Measurements from ENCODE around the gene DPT. TPM values are rescaled to one million over a fixed set of nuclear protein-coding genes. Genes with fewer than 3 reads are reported as not detected.

Gene DPT
- total and polyA plus RNA-seq, 10 of the 15 experiments (the other 5 are each of a cell fraction or from before 2014, with no cell fraction given) = 0.05 to 0.10 TPM; not detected in 8

GRCh38 chr1:168725831-168726230 is 3.2 kb downstream of the DPT start (continued):
- TF ChIP-seq RAD51 (IDR thresholded peaks at IDR 0.05) (no peak), SPI1 (IDR thresholded peaks at IDR 0.05; ENCODE audit: borderline replicate concordance, insufficient read depth, low read depth, low read length) (no peak)

DNA sequence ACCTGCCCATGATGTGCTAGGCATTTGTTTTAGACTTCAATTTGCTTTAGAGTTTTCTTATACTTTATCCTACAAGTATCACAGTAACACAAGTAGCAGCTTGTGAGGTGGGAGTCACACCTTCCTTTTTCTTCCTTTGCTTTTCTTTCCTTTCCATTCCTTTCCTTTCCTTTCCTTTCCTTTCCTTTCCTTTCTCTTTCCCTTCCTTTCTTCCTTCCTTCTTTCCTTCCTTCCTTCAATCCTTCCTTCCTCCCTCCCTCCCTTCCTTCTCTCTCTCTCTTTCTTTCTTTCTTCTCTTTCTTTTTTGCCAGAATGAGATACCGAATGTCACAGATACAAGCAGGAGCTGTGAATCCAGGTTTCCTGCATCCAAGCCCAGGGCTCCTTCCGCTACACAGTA is 3.9 kb downstream of the DPT start:
- CTCF ChIA-PET = interaction anchor here (0.9 to 2.0 kb wide), 2 partner anchors 11 to 286 kb away, joined by 3 to 5 read pairs; no protein-coding TSS in a partner anchor
- FAIRE-seq = no peak
- H3K9me3 ChIP-seq (replicated peaks; ENCODE audit: control insufficient read depth, insufficient read depth, low read length) = no peaks in the 10 kb centered on the region
- ATAC-seq = no peak
- SMC1A ChIA-PET (ENCODE audit: uncharacterized antibody, unreplicated experiment) = interaction anchor here (0.7 to 1.6 kb wide), 3 partner anchors 82 to 623 kb away, joined by 3 to 4 read pairs (median 3); no protein-coding TSS in a partner anchor
- H3K4me3 ChIP-seq = no peak overlapping the region
- peaks cover 3% of the 10 kb centered on the region for H3K4me1 ChIP-seq (ENCODE audit: control insufficient read depth, insufficient read depth, low read length)
- no TSS peak for BruUV-seq (replicated peaks)
- H3K4me2 ChIP-seq (ENCODE audit: control insufficient read depth, insufficient read depth) = no peak overlapping the region
- H3K9ac ChIP-seq (ENCODE audit: control insufficient read depth, insufficient read depth, low read length) = no peak overlapping the region
- intact Hi-C loops (cut with micrococcal nuclease; ENCODE audit: unreplicated experiment) (no loop called here), in situ Hi-C loops (cut with MboI) (no loop called here)
- TF ChIP-seq SREBF2 (IDR thresholded peaks at IDR 0.05; ENCODE audit: low read length) = no peak
- no peak overlapping the region for H2AFZ ChIP-seq (ENCODE audit: control insufficient read depth, low read depth, low read length)
- H3K36me3 ChIP-seq (ENCODE audit: control insufficient read depth in 2 of 2, insufficient read depth in 2 of 2, low read length in 1 of 2) = no peaks in the 10 kb centered on the region
- H3K27me3 ChIP-seq (replicated peaks in 1 of 2; ENCODE audit: control insufficient read depth in 2 of 2, insufficient read depth in 2 of 2, low read length in 1 of 2) = no peaks in the 10 kb centered on the region; a peak in 2 of 4 replicates
- no peak for DNase-seq (ENCODE audit: low read depth, low spot score)
- no peaks in the 10 kb centered on the region for H4K20me1 ChIP-seq (ENCODE audit: control insufficient read depth, insufficient read depth)
- no peak overlapping the region for H3K27ac ChIP-seq (ENCODE audit: control insufficient read depth, insufficient read depth)
- RAD21 ChIA-PET (ENCODE audit: unreplicated experiment) = no interaction called here
- H3K79me2 ChIP-seq (ENCODE audit: control insufficient read depth, insufficient read depth, low read length) = no peaks in the 10 kb centered on the region
- 61% methylated on average over 2 of the region's 2 CpGs for WGBS (ENCODE audit: insufficient coverage, insufficient replicate concordance, low lambda C conversion rate, missing lambda C conversion rate)
- POLR2A ChIA-PET = interaction anchor here (0.7 kb wide), 1 partner anchor 11 kb away, joined by 4 read pairs; no protein-coding TSS in a partner anchor

DNA sequence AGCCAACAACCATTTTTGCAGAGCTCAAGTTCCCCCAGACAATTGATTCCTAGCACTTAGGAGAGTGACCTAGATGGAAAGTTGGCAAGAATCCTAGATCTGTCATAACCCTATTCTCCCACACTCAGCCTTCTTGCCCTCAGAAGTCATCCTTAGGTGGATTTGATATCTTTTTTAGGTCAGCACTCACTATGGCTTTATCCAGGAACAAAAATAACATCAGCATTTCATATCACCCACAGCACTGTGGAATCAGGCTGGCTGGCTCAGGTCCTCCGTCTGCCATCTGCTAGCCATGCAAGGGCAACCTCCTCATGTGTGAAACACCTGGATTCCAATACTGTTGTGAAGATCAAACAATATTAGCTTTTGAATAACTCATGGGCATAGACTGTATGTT is 6.0 kb downstream of the DPT start:
- H2AFZ ChIP-seq (ENCODE audit: control insufficient read depth, low read depth, low read length) = no peak overlapping the region
- POLR2A ChIA-PET = no interaction called here
- BruUV-seq (replicated peaks) = no TSS peak
- no peak for TF ChIP-seq ZNF217 (IDR thresholded peaks at IDR 0.05)
- no peak for FAIRE-seq
- in situ Hi-C loops (cut with MboI) = no loop called here
- H3K27ac ChIP-seq (ENCODE audit: control insufficient read depth, insufficient read depth) = no peak overlapping the region
- intact Hi-C loops (cut with micrococcal nuclease; ENCODE audit: unreplicated experiment) = no loop called here
- DNase-seq (ENCODE audit: low read depth, low spot score) = no peak
- H4K20me1 ChIP-seq (ENCODE audit: control insufficient read depth, insufficient read depth) = no peaks in the 10 kb centered on the region
- H3K36me3 ChIP-seq (ENCODE audit: control insufficient read depth in 2 of 2, insufficient read depth in 2 of 2, low read length in 1 of 2) = no peaks in the 10 kb centered on the region
- 70% methylated on average over 1 of the region's 1 CpG for WGBS (ENCODE audit: insufficient coverage, insufficient replicate concordance, low lambda C conversion rate, missing lambda C conversion rate)
- H3K9me3 ChIP-seq (replicated peaks; ENCODE audit: control insufficient read depth, insufficient read depth, low read length) = no peaks in the 10 kb centered on the region
- no peak overlapping the region for H3K4me3 ChIP-seq
- H3K27me3 ChIP-seq (replicated peaks in 1 of 2; ENCODE audit: control insufficient read depth in 2 of 2, insufficient read depth in 2 of 2, low read length in 1 of 2) = no peaks in the 10 kb centered on the region; a peak in 2 of 4 replicates
- ATAC-seq = no peak
- H3K79me2 ChIP-seq (ENCODE audit: control insufficient read depth, insufficient read depth, low read length) = no peaks in the 10 kb centered on the region
- CTCF ChIA-PET = interaction anchor here (0.9 kb wide), 1 partner anchor 97 kb away, joined by 3 read pairs; no protein-coding TSS in a partner anchor
- RAD21 ChIA-PET (ENCODE audit: unreplicated experiment) = no interaction called here
- no peak overlapping the region for H3K4me2 ChIP-seq (ENCODE audit: control insufficient read depth, insufficient read depth)
- H3K4me1 ChIP-seq (ENCODE audit: control insufficient read depth, insufficient read depth, low read length) = peaks cover 11% of the 10 kb centered on the region
- SMC1A ChIA-PET (ENCODE audit: uncharacterized antibody, unreplicated experiment) = no interaction called here
- H3K9ac ChIP-seq (ENCODE audit: control insufficient read depth, insufficient read depth, low read length) = no peak overlapping the region
